ENCODE data around the gene PBRM1.

The PBRM1 gene

DNA sequence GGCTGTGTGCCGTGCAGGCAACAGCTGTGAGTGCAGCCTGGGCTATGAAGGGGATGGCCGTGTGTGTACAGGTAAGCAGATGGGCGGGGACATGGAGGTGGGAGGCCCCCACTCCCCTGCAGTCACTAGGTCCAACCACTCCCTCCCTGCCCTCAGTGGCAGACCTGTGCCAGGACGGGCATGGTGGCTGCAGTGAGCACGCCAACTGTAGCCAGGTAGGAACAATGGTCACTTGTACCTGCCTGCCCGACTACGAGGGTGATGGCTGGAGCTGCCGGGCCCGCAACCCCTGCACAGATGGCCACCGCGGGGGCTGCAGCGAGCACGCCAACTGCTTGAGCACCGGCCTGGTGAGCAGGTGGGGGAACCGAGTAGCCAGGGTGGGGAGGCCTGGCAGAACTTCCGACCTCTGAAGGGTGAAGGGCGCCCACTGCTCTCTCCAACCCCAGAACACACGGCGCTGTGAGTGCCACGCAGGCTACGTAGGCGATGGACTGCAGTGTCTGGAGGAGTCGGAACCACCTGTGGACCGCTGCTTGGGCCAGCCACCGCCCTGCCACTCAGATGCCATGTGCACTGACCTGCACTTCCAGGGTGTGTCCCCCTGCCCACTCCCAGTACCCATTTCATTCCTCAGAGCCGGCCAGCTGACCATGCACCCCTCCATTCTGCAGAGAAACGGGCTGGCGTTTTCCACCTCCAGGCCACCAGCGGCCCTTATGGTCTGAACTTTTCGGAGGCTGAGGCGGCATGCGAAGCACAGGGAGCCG, 163.6 kb downstream of the PBRM1 start:
- no peak for DNase-seq

DNA sequence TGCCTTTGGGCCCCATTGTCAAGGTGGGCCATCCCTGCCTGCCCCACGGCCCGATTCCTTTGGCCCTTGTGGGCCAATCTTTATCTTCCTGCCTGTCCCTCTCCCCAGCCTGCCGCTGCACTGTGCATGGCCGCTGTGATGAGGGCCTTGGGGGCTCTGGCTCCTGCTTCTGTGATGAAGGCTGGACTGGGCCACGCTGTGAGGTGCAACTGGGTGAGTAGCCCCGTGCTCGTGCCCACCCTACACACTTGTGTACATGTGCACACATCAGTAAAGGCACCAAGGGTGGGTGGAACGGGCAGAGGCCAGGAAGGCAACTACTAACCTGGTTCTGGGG, 164.3 kb downstream of the PBRM1 start:
- DNase-seq, result no peak

GRCh38 chr3:52520716-52521487, 164.8 kb downstream of the PBRM1 start:
- DNase-seq, result no peak

DNA sequence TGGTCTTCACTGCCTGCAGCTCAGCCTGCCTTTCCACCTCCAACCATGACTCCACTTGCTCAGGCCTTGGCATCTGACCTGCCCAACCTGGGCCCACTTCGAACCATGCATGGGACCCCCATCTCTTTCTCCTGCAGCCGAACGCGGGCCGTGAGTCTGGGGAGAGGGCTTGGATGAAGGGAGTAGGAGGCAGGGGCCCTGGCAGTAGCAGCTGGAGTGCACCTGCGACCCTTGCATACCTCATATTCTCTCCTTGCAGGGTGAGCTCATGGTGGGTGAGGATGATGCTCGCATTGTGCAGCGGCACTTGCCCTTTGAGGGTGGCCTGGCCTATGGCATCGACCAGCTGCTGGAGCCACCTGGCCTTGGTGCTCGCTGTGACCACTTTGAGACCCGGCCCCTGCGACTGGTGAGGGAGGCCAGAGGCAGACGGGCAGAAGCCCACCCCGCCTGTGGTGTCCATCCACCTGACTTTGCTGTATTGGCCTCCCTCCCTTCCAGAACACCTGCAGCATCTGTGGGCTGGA, 165.5 kb downstream of the PBRM1 start:
- DNase-seq, result no peak

DNA sequence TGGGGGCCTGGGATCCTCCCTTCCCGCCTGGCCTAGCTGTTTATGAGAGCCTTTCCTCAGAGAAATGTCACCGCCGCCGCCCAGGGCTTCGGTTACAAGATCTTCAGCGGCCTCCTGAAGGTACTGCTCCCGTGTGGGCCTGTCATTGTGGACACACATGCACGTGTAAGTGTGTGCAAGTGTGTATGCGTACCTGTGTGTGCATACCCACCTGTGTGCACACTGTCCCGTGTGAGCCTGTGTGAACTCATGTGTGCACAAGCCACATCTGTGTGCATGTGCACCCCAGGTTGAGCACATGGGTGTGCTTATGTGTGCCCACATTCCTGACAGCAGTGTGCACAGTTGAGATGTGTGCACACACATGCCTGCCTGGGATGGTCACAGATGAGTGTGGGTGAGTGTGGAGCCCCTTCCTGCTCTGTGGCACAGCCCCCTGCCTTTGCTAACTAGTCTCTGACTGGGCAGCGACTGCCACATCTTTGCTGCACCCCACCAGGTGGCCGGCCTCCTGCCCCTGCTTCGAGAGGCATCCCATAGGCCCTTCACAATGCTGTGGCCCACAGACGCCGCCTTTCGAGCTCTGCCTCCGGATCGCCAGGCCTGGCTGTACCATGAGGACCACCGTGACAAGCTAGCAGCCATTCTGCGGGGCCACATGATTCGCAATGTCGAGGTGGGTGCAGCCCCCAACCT, 166.1 kb downstream of the PBRM1 start:
- DNase-seq, result no peak

GRCh38 chr3:52518723-52519444, 166.8 kb downstream of the PBRM1 start:
- DNase-seq, result no peak

DNA sequence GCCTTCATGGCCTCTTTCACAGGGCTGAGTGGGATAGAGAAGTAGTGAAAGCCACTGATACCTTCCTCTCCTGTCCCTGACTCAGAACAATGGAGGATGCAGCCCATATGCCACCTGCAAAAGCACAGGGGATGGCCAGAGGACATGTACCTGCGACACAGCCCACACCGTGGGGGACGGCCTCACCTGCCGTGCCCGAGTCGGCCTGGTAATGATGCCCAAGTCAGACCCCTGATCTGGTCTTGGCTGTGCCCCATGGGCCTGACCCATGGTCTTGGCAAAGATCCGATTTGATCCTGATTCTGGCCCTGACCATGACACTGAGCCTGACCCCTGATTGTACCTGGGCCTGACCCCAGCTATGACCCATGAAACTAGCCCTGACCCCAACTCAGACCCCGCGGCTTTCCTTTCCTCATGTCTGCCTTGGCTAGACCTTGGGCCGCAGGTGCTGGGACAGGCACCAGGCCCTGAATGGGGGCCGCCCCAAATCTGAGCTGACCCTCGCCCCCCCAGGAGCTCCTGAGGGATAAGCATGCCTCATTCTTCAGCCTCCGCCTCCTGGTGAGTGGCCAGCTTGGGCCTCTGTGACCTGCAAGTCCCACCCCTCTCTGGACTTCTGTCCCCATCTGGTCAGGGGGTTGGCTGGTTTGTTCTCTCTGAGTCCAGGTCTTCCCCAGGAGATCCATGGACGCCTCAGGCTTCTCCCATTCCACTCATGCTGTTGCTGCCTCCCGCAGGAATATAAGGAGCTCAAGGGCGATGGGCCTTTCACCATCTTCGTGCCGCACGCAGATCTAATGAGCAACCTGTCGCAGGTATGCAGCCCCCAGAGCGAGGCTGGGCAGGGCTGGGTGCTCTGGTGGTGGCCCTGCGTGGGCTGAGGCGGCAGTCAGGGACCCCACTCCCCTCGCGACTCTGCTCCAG, 167.7 kb downstream of the PBRM1 start:
- no peak for DNase-seq

GRCh38 chr3:52516509-52517195, 169.1 kb downstream of the PBRM1 start:
- DNase-seq, result no peak

- no peak for DNase-seq
Measured at GRCh38 chr3:52515192-52515591, 170.5 kb downstream of the PBRM1 start.

- no peak for DNase-seq
Measured at GRCh38 chr3:52514576-52514975, 171.1 kb downstream of the PBRM1 start.

GRCh38 chr3:52513281-52513680, 172.4 kb downstream of the PBRM1 start:
- no peak for DNase-seq

DNA sequence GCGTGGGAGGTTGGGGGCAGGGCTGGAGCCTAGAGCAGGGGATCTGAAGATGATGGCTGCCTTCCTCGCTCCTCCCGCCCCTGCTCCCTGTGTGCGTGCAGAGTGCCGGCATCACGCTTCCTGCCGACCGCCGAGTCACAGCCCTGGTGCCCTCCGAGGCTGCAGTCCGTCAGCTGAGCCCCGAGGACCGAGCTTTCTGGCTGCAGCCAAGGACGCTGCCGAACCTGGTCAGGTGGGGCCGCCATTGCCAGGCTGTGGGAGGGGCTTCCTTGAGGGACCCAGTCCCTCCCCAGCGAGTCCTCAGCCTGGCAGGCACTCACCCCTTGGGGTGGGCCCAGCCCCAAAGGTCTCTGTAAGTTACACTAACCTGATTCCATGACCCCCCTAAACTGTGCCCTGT, 173.0 kb downstream of the PBRM1 start:
- no peak for DNase-seq

DNA sequence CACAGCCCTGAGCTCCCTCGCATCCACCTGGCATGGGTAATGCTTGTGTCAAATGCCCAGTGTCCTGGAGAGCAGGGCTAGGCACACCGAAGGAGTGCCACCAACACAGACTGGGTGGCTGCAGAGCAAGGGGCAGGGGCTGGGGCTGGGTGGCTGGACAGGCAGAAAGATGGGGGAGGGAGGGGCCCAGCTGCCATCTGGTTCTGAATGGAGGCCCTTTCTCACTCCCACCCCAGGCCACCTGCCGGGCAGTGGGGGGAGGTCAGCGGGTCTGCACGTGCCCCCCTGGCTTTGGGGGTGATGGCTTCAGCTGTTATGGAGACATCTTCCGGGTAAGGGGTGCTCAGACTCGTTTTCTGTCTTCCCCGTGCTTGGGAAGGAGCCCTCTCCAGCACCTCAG, 173.6 kb downstream of the PBRM1 start:
- no peak for DNase-seq

DNA sequence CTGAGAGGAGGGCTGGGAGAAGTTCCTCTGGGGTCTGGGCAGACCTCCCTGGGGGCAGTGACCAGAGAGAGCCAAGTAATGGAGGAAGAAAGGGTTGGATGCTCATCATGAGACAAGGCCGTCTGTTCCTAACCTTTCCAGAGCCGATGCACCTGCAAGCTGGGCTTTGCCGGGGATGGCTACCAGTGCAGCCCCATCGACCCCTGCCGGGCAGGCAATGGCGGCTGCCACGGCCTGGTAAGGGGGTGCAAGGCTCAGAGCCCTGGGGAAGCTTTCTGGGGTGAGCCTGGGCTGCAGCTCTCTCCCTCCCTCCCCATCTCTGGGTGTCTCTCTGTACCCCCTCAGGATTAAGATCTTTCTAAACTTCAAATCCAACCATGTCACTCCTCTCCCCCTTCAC, 174.2 kb downstream of the PBRM1 start:
- DNase-seq, result no peak

DNA sequence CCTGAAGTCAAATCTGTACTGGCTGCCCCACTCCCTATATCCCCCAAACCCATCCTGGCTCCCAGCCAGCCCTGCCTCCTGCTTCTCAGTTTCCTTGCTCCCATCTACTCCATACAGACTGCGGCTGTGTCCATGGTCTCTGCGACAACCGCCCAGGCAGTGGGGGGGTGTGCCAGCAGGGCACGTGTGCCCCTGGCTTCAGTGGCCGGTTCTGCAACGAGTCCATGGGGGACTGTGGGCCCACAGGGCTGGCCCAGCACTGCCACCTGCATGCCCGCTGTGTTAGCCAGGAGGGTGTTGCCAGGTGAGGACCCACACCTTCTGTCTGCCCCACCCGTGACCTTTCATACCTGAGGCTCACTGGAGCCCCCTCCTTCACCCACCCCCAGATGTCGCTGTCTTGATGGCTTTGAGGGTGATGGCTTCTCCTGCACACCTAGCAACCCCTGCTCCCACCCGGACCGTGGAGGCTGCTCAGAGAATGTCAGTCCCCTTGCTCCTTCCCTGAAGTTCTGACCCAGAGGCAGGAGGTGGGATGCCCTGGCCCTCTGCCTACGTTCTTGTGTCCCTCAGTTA, 175.9 kb downstream of the PBRM1 start:
- no peak for DNase-seq

DNA sequence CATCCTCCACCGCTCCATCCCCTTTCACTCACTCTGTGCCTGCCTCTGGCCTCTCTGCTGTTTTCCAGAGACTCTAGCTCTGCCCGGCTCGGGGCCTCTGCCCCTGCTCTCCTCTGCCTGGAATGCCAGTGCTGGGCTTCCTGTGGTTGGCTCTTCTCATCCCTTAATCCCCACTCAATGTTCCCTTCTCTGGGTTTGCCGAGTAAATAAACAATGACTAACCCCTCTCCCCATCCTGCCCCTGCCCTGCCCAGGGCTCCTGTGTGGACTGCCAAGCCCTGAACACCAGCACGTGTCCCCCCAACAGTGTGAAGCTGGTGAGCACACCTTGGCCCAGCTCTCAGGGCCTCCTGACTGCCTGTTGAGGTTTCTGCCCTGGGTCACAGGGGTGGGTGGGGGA, 178.4 kb downstream of the PBRM1 start:
- DNase-seq, result no peak

DNA sequence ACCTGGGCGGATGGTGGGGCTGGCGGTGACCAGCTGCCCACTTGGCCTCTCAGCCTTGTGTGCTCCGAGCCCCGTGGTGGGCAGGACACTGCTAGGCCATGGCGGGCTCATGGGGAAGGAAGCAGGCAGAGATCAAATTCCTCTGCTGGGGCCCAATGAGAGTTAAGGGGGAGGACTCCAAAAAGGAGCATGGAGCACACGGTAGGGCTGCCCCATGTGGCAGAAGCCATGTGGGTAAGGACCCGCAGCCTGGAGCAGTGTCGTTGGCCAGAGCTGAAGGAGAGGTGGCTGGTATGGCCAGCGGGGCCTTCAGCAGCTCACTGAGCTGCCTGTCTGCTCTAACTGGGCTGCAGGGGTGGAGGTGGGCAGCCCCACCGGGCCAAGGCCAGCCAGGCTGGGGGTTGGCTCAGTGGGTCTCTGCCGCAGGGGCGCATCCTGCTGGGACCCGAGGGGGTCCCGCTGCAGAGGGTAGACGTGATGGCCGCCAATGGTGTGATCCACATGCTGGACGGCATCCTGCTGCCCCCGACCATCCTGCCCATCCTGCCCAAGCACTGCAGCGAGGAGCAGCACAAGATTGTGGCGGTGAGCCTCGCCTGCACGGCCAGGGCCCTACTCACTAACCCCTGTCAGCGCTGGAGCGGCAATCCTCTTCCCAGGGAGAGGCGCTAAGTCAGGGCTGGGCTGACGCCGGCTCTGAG, 179.3 kb downstream of the PBRM1 start:
- DNase-seq, result no peak

DNA sequence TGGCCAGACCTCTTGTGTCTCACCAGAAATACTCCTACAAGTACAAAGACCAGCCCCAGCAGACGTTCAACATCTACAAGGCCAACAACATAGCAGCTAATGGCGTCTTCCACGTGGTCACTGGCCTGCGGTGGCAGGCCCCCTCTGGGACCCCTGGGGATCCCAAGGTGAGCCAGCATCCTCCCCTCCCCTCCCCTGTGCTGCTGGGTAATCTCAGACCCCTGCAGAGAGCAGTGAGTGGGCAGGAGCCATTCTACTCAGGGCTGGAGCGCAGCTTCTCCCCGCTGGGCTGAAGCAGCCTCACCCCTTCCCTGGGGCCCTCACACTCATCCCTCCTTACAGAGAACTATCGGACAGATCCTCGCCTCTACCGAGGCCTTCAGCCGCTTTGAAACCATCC, 180.7 kb downstream of the PBRM1 start:
- DNase-seq, result no peak

DNA sequence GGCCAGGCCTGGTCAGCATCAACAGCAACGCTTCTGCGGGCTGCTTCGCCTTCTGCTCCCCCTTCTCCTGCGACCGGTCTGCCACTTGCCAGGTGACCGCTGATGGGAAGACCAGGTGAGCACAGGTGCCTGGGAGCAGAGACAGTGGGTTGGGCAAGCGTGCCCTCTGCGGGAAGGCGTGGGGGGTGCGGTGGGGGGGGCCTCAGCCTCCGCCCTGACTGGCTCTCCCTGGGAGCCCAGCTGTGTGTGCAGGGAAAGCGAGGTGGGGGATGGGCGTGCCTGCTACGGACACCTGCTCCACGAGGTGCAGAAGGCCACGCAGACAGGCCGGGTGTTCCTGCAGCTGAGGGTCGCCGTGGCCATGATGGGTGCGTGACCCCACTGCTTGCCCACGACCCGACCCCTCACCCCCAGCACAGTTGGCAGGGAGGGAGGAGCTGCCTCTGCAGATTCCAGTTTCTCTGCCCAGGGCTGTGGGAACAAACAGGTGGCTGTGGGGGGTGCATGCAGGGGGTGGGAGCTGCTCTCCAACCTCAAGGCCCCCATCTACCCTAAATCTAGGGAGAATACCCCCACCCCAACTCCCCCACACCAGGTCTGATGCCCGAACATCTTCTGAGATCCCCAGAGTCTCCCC, 181.8 kb downstream of the PBRM1 start:
- DNase-seq, result peak; percentile 34

Measured in NCI-H510A treated with DMSO at 0.1 percent for 48 hours (cell line).